HEK293T (cell line): ENCODE results near the gene ODAPH.

Experiments used
- BHLHE40 ChIP-seq: fragments of 450-650 bp; IDR thresholded peaks from 2 replicates; pipeline ENCODE4 v1.6.1; 2016; ENCODE audit warnings: mild to moderate bottlenecking, moderate library complexity, borderline replicate concordance
- FOXA1 ChIP-seq: fragments of 450-650 bp; IDR thresholded peaks from 2 replicates; pipeline ENCODE4 v1.6.1; 2016; ENCODE audit warnings: mild to moderate bottlenecking
- FOXK2 ChIP-seq: fragments of 450-650 bp; IDR thresholded peaks from 2 replicates; pipeline ENCODE4 v1.6.1; 2016; ENCODE audit warnings: mild to moderate bottlenecking
- FOXM1 ChIP-seq: fragments of 450-650 bp; IDR thresholded peaks from 2 replicates; pipeline ENCODE4 v1.6.1; 2017; ENCODE audit warnings: mild to moderate bottlenecking, borderline replicate concordance
- HDGF ChIP-seq: fragments of 450-650 bp; IDR thresholded peaks from 2 replicates; pipeline ENCODE4 v1.6.1; 2017; ENCODE audit warnings: antibody characterized with exemption, borderline replicate concordance
- LEF1 ChIP-seq: fragments of 450-650 bp; IDR thresholded peaks from 2 replicates; pipeline ENCODE4 v1.6.1; 2017; ENCODE audit warnings: mild to moderate bottlenecking, borderline replicate concordance

DNA sequence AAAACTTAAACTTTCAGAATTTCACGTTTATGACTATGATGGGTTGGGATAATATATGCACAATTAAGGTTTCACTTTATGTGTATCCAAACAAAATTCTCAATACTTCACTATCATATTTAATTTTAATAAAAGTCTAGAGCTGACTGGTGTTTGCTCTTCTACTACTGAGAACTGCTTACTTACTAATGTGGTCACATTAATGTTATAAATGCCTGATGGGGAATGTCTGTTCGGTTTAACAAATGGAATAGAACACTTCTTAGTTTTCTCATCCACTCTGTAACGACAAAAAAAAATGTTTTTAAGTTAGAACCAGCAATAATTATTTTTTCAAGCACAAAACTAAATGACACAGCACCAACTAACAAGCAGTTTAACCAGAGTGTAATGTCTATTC is 40.2 kb downstream of the ODAPH start:
- TF ChIP-seq FOXM1 (no peak), FOXK2 (no peak), FOXA1 (no peak), LEF1 (no peak), HDGF (no peak), BHLHE40 (no peak)
